NCI-H2171 (cell line): Measurements from ENCODE around the gene BCL10.

Experiments used
- DNase-seq: peaks from one replicate; lab custom pipeline; 2025; lab: John Stamatoyannopoulos, UW

BCL10 gene

DNA sequence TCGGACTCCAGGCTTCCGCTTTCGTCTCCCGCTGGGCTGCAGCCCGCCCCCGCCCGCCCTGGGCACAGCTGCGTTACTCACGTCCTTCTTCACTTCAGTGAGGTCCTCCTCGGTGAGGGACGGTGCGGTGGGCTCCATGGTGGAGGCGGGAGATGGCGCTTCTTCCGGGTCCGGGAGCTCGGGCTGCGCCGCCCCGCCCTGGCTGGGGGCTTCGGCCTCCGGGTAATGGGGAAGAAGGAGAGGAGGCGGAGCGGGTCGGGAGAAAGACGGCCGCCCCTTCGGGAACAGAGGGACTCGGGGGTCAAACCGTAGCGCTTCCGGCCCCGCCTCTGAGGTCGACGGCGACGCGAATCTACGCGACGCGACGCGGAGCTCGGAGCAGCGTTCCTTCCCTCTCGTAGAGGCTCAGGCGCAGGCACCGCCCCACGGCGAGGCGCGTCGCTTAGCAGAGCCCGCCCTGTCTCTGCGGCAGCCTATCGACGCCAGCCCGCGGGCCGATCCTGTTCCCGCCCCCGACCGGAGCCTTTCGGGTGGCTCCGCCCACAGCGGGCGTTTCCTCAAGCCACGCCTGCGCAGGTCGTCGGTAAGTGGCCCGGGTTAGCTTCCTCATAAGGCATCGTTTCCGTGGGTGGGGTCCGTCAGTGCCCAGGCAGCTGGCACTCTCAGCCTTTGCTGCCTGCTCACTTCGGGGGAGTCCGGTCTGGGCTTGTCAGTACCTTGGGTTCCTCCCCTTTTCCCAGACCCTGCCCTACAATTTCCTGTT lies at the start of gene BCL10:
Gene BCL10, minus strand, starts transcription at position 418 of the 763 bp plus-strand sequence. Its CDS starts 280 bp downstream, at position 138.
- peak; percentile 97 for DNase-seq

DNA sequence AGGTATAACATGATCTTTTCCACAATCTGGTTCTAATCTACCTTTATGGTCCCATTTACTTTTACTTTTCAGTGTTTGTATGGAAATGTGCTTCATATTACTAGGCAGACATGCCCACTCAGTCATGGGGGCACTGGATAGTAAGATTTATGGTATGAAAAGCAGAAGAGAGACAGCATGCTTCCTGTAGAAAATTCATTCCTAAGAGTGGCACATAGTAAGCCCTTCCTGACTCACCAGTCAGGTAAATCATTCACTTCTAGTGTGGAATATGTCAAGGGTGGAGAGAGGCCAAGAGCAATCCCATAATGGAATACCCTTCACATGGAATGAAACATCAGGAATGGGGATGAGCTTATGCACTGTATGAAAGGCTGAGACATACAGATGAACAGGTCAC lies 49.5 kb upstream of the BCL10 start:
- DNase-seq: no peak

DNA sequence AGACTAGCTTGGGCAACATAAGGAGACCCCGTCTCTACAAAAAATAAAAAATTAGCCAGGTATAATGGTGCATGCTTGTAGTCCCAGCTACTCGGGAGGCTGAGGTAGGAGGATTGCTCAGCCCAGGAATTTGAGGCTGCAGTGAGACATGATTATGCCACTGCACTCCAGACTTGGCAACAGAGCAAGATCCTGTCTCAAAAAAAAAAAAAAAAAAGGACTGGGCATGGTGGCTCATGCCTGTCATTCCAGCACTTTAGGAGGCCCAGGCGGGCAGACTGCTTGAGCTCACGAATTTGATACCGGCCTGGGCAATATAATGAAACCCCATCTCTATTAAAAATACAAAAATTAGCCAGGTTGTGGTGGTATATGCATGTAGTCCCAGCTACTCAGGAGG lies 47.3 kb upstream of the BCL10 start:
- no peak for DNase-seq

GRCh38 chr1:85322655-85323054 lies 46.2 kb upstream of the BCL10 start:
- no peak for DNase-seq

DNA sequence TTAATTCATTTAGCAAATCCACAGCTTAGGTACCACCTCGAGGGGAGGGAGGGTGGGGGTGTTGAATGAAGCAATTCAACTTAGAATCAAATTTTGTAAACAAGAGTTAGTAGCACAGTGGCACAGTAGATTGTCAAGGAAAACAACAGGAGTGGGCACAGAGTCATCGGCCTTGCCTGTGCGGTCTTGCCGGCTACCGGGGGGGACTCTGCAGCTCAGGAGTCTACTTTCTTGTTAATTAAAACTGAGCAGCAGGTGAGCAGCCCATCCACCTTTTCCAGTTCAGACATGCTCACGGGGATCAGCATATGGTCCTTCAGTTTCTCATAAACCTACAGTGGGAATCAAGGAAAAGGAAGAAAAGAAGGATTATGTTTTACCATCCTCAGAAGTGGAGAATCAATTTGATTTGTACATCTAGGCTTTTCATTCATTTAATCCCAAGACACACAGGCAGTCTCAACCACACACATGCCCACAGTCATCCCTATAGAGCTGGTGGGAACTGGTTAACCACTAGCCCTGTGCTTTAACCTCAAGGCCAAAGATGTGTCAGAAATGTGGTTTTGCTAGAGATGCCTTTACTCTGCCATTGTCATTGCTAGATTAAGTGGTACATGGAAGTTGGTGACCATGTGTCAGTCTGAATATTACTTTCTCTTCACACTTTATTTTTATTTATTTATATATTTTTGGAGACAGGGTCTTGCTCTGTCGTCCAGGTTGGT lies 45.0 kb upstream of the BCL10 start:
- peak; percentile 70 for DNase-seq

DNA sequence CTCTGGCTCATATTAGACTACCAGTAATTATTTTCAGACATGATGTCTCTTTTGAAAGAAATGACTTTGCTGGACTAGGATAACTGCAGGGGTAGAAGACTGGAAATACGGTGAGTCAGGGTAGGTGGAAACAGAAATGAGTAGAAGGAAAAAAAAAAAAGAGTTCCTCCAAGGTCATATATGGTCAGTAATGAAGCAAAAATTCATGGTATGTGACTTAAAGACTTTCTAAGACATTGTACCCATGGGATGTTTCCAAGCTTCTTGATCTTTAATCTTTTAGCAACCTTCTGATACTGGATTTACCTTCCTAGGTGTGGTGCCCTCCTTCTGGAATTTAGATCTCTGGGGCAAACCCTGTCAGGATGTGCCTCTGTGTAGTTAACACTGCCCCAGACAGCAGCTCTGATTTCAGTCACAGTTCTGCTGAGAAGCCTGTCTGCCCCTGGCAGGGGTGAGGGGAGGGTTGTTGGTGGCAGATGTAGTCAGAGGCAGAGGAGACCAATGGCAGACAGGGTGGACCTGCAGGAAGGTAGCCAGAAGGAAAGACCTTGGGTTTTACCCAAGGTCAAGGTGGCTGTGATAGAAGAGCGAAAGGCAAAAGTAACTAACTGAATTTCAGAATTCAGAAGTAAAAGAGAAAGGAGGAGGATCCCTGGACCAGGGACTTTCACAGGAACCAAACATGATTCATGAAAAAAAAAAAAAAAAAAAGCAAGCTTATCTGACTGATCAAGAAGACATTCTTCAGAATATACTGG lies 44.1 kb upstream of the BCL10 start:
- DNase-seq: peak; percentile 26

GRCh38 chr1:85319931-85320330 lies 43.5 kb upstream of the BCL10 start:
- no peak for DNase-seq

DNA sequence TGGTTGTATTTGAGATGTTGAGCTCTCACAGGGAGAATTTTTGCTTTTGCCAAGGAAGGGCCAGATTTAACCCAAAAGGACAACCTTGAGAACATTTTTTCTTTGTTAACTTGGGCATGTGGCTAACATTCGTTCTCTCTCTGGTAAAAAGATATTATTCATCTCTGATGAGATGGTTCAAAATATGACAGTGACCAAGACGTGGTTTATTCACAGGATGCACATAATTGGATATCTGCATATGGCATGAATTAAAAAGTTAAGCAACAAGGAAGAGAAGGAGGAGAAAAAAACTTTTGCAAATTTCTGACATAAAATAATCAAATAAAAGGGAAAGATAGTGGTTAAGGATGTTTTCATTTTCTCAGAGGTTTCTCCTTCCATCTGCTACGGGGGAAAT lies 43.1 kb upstream of the BCL10 start:
- no peak for DNase-seq

GRCh38 chr1:85318217-85318616 lies 41.8 kb upstream of the BCL10 start:
- no peak for DNase-seq

- DNase-seq: no peak
These were observed 41.1 kb upstream of the BCL10 start for GRCh38 chr1:85317560-85317959.

DNA sequence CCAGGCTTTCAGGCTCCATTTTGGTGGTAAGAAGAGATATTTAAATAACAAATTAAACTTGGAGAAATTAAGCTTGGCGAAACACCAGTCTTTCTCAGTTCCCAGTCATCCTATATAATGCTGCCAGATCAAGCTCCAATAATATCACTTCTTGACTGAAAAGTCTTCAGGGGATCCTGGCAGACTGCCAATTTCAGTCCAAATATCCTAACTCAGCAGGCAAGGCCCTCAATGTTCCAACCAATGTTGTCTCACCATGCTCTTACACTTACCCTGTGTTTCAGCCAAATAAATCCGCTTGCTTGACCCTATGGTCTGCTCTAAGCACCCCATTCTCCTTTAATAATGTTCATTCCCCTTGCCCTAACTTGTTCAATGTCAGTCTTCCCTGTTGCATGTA lies 39.9 kb upstream of the BCL10 start:
- no peak for DNase-seq

- DNase-seq: no peak
These were observed 39.4 kb upstream of the BCL10 start for GRCh38 chr1:85315789-85316188.

DNA sequence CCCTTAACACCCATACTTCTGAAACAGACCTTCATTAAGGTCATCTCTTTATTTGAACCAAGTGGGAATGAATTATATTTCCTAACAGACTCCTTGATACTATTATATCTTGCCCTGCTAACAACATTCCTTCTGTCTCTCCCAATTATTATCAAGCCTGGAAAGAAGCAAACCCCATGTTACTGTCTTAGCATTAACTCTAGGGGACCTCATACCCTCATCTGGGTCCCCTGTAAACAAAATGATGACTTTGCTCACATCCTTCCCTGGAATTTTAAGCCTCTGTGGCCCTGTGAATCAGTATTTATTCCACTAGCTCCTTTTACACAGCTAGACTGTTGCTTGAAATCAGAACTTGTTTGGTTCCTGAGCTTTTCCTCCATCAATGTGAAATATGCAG lies 38.3 kb upstream of the BCL10 start:
- DNase-seq: no peak

DNA sequence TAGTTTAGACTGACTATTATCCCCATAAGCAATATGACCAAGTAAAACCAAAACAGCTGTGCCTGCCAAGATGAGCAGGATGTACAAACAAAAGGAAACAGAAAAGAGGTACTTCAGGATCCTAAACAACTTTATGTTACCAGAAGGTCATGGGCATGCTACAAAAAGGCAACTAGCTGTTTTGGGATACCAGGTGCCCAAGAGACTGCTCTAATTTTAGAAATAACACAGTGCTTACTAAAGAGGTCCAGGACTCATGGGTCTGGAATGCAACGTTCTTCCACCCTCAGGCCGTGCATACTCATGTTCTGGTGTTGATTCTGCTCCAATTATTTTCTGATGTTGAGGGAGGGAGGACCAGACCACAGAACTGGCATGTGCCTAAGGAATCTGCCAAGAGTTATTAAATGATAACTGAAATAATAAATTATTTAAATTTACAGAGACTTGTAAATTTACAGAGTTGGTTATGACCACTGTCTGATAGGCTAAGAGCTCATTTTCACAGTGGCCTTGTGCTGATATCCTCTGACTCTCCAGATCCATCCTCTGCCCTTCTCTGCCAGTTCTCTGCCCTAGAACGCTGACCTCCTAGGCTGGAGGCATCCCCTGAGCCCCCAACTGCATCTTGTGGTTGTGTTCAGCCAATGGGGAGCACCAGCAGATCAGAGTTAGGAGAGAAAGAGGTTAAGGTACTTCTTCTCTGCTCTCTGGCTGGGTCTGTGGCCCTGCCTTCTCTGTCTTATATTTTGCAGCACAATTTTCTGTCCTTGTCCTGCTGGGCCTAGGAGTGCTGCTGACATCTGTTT lies 37.7 kb upstream of the BCL10 start:
- DNase-seq: no peak

GRCh38 chr1:85311818-85312217 lies 35.4 kb upstream of the BCL10 start:
- peak; percentile 33 for DNase-seq

DNA sequence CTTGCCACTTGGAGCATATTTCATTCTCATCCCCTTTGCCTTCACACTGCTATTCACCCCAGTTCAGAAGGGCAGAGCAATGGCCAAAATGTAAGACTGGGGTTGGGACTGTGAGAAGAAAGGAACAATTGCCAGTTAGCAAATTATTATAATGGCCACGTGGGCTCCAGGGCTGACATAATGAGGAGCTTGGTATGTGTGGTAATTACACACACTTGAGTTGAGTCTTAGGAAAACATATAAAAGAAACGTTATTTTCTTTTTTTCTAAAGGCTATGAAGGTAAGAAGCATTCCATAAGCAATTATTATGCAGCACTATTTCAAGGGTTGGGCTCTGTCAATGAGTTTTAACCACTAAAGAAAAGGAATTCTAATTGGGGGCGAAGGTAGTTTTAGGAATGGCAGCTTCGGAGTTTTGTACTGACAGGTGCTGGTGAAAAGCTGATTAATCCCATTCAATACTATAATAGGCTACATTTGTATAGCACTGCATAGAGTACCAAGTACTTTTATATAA lies 32.5 kb upstream of the BCL10 start:
- no peak for DNase-seq

DNA sequence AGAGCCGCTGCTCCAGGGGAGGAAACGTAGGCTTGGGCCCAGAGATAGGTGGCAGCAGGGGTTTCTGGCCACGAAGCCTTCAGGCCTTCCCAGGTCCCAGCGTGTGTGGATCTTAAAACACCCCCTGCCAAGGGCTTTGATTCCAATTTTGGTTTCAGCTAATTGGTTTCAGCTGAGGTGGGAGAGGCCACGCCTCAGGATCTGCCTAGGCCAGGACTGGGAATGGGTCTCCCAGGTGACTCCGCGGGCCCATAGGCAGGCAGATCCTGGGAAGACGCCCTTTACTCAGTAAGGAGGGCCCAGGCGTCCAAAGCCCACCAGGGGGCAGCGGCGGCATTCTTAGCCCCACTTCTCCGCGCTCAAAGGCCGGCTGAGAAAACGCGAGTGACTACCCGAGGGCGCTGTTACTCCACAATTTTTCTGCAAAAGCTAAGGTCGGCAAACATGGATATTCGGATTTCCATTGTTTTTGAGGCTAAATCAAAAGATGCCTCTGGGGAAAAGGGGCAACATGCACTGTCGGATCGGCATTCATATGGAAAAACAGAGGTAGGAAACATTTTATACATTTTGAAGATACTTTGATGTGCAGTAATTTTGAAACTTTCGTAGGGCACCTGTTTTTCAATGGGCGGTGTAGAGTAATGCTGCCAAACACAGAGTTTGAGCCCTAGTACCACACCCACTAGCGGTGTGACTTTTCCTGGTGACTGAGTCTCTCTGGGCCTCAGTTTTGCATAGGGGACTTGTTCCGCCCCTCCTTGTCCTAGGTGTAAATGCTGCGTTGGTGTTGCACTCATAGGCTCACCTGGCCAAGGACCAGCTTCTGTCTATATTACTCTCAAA lies 31.8 kb upstream of the BCL10 start:
- DNase-seq: peak; percentile 82

GRCh38 chr1:85306236-85306635 lies 29.8 kb upstream of the BCL10 start:
- DNase-seq: no peak

- no peak for DNase-seq
These were observed 27.2 kb upstream of the BCL10 start for GRCh38 chr1:85303440-85304162.

DNA sequence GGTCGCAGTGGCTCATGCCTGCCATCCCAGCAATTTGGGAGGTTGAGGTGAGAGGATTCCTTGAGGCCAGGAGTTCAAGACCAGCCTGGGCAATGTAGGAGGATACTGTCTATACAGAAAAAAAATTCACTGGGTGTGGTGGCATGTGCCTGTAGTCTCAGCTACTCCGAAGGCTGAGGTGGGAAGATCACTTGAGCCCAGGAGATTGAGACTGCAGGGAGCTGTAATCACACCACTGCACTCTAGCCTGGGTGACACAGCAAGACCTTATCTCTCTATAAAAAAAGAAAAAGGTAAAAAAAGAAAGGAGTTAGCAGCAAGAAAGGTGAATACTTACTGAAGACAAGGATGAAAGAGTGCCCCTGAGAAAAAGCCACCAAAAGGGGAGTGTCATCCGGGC lies 23.7 kb upstream of the BCL10 start:
- DNase-seq: no peak
